Aorta (tissue), 5 donors: Measurements from ENCODE around the gene TUBA1C. TPM values are rescaled to one million over a fixed set of nuclear protein-coding genes. Genes with fewer than 3 reads are reported as not detected.

Source experiments
- ATAC-seq: fragments of 200-7000 bp; cut with Tn5 transposase; one replicate; pipeline ENCODE4 v1.9.1; 2022; ENCODE audit warnings: moderate library complexity; ENCODE audit not compliant: low FRiP score
- DNase-seq, 2 donors: peaks; one replicate each; pipeline ENCODE4 v3.0.0-alpha.2; 2020
- H3K27ac ChIP-seq, 2 donors: one replicate each; pipeline ENCODE4 v1.5.1; 2013; ENCODE audit warnings: low read length in 2 of 2, mild to moderate bottlenecking in 2 of 2, moderate library complexity in 2 of 2, control low read depth in 1 of 2, inconsistent platforms in 1 of 2, low read depth in 1 of 2
- H3K27me3 ChIP-seq, 2 donors: one replicate each; pipeline ENCODE4 v1.6.1; 2013; ENCODE audit warnings: control low read depth in 1 of 2, low read length in 1 of 2, mild to moderate bottlenecking in 1 of 2, moderate library complexity in 1 of 2; ENCODE audit not compliant: insufficient read depth in 2 of 2, control insufficient read depth in 1 of 2
- H3K36me3 ChIP-seq, 2 donors: one replicate each; pipeline ENCODE4 v1.6.1; 2013; ENCODE audit warnings: control low read depth in 1 of 2, low read length in 1 of 2, mild to moderate bottlenecking in 1 of 2; ENCODE audit not compliant: insufficient read depth in 2 of 2, control insufficient read depth in 1 of 2
- H3K4me1 ChIP-seq, 2 donors: one replicate each; pipeline ENCODE4 v1.6.1; 2013; ENCODE audit warnings: low read length in 2 of 2, control low read depth in 1 of 2, mild to moderate bottlenecking in 1 of 2, moderate library complexity in 1 of 2; ENCODE audit not compliant: insufficient read depth in 2 of 2, control insufficient read depth in 1 of 2
- H3K4me3 ChIP-seq, 2 donors: one replicate each; pipeline ENCODE4 v1.5.1; 2013; ENCODE audit warnings: low read length in 2 of 2, control low read depth in 1 of 2, mild to moderate bottlenecking in 1 of 2
- H3K9me3 ChIP-seq: one replicate; pipeline ENCODE4 v1.6.1; 2013; ENCODE audit warnings: mild to moderate bottlenecking, low read length; ENCODE audit not compliant: control insufficient read depth
- WGBS, 2 donors: extraction: QIAGEN DNeasy Blood & Tissue Kit; methylation state at CpG; one replicate each; pipeline ENCODE4 v1.1.7; 2013; 5-methylcytosine and 5-hydroxymethylcytosine counted together
- intact Hi-C, 2 donors: fragments of 100-400 bp; cut with DNase I; formaldehyde crosslinking; loops; one replicate each; pipeline versions ENCODE4 v1.14.2 to v1.15.0; 2022
- polyA plus RNA-seq, 2 donors: library from polyadenylated mRNA; stranded (reverse); fragments of 200-250 nt; gene quantifications; one replicate each; pipeline ENCODE4 v1.2.3, GENCODE V29; 2013
- total RNA-seq, 2 donors: library from RNA; stranded (reverse); fragmentation: NEBNext Ultra II Directional; extraction: Animal tissue kit (Norgen Biotek cat#: 25700); gene quantifications; one replicate each; pipeline ENCODE4 v1.2.1, GENCODE V29; 2021
- donor health status: healthy with polysubstance abuse.
- donor health status: Bipolar disorder and iron deficiency.
- donor health status: DM: no; HTN: no; CAD: no.
- donor health status: DM: no; HTN: no; CAD: no.
- donor health status: DM: yes; HTN: yes; CAD: no.

The TUBA1C gene
- total and polyA plus RNA-seq, 4 donors, result 89.2 to 191 (median 172) TPM

- intact Hi-C loops, result no loop called here
- WGBS, 2 donors, result 27 to 32% methylated on average over 74 to 82 of the region's 82 CpGs
- Histone ChIP-seq H3K27me3 (no peaks in the 10 kb centered on the region), H3K9me3 (no peaks in the 10 kb centered on the region), H3K4me1 (no peaks in the 10 kb centered on the region), H3K36me3 (no peaks in the 10 kb centered on the region), H3K4me3 (no peak within 1 kb of the TSS), H3K27ac (no peak within 1 kb of the TSS)
- no peak for ATAC-seq
- DNase-seq, result peak in 1 of 2 donors; percentile 80
Observed at GRCh38 chr12:49295082-49295936, 30.4 kb downstream of the TUBA1C start, which contains the start of gene PRPH. Gene PRPH, plus strand, starts transcription at chr12:49295147. Its CDS starts 54 bp downstream, at chr12:49295201.

GRCh38 chr12:49296034-49296835 is 31.4 kb downstream of the TUBA1C start:
- intact Hi-C loops, result no loop called here
- no peaks in the 10 kb centered on the region for H3K4me1 ChIP-seq
- H3K27ac ChIP-seq, result no peak overlapping the region
- WGBS, 2 donors, result 28 to 33% methylated on average over 48 to 54 of the region's 54 CpGs
- no peak for ATAC-seq
- peak in 1 of 2 donors; percentile 83 for DNase-seq
- no peaks in the 10 kb centered on the region for H3K27me3 ChIP-seq
- H3K9me3 ChIP-seq, result no peaks in the 10 kb centered on the region
- no peaks in the 10 kb centered on the region for H3K36me3 ChIP-seq
- H3K4me3 ChIP-seq, result no peak overlapping the region

- no peak overlapping the region for H3K4me3 ChIP-seq
- DNase-seq (peak in 1 of 2 donors; percentile 75), ATAC-seq (no peak)
- no peaks in the 10 kb centered on the region for H3K4me1 ChIP-seq
- intact Hi-C loops, result no loop called here
- no peaks in the 10 kb centered on the region for H3K27me3 ChIP-seq
- 3 to 5% methylated on average over 76 to 77 of the region's 77 CpGs for WGBS, 2 donors
- H3K36me3 ChIP-seq, result no peaks in the 10 kb centered on the region
- H3K27ac ChIP-seq, result no peak overlapping the region
- H3K9me3 ChIP-seq, result no peaks in the 10 kb centered on the region
Observed at GRCh38 chr12:49296836-49297694, 32.2 kb downstream of the TUBA1C start.

- no peaks in the 10 kb centered on the region for H3K9me3 ChIP-seq
- no peak overlapping the region for H3K4me3 ChIP-seq
- WGBS, 2 donors, result 35 to 38% methylated on average over 8 of the region's 8 CpGs
- no peak overlapping the region for H3K27ac ChIP-seq
- no peak for DNase-seq
- no peaks in the 10 kb centered on the region for H3K36me3 ChIP-seq
- intact Hi-C loops, result no loop called here
- no peaks in the 10 kb centered on the region for H3K4me1 ChIP-seq
- no peaks in the 10 kb centered on the region for H3K27me3 ChIP-seq
- ATAC-seq, result no peak
Observed at GRCh38 chr12:49297695-49298060, 32.8 kb downstream of the TUBA1C start.

GRCh38 chr12:49298160-49298559 is 33.3 kb downstream of the TUBA1C start:
- Histone ChIP-seq H3K4me3 (no peak overlapping the region), H3K27ac (no peak overlapping the region), H3K4me1 (no peaks in the 10 kb centered on the region), H3K36me3 (no peaks in the 10 kb centered on the region), H3K9me3 (no peaks in the 10 kb centered on the region), H3K27me3 (no peaks in the 10 kb centered on the region)
- WGBS, 2 donors, result 69 to 71% methylated on average over 6 of the region's 6 CpGs
- intact Hi-C loops, result no loop called here
- DNase-seq (peak in 1 of 2 donors; percentile 71), ATAC-seq (no peak)

GRCh38 chr12:49301760-49302159 is 36.9 kb downstream of the TUBA1C start:
- H3K9me3 ChIP-seq, result no peaks in the 10 kb centered on the region
- intact Hi-C loops, result no loop called here
- no peak overlapping the region for H3K27ac ChIP-seq
- H3K36me3 ChIP-seq, result no peaks in the 10 kb centered on the region
- H3K4me3 ChIP-seq, result no peak overlapping the region
- DNase-seq (no peak), ATAC-seq (no peak)
- no peaks in the 10 kb centered on the region for H3K27me3 ChIP-seq
- no peaks in the 10 kb centered on the region for H3K4me1 ChIP-seq
- WGBS, 2 donors, result 83% methylated on average over 4 of the region's 4 CpGs

- ATAC-seq, result no peak
- H3K27me3 ChIP-seq, result no peaks in the 10 kb centered on the region
- H3K36me3 ChIP-seq, result no peaks in the 10 kb centered on the region
- intact Hi-C loops, result no loop called here
- peak in 1 of 2 donors; percentile 5 for DNase-seq
- no peaks in the 10 kb centered on the region for H3K9me3 ChIP-seq
- no peaks in the 10 kb centered on the region for H3K4me1 ChIP-seq
- no peak overlapping the region for H3K27ac ChIP-seq
- WGBS, 2 donors, result 77 to 85% methylated on average over 2 of the region's 2 CpGs
- no peak overlapping the region for H3K4me3 ChIP-seq
Observed at GRCh38 chr12:49304161-49304560, 39.3 kb downstream of the TUBA1C start.

GRCh38 chr12:49305762-49306510 is 41.1 kb downstream of the TUBA1C start:
- Histone ChIP-seq H3K9me3 (no peaks in the 10 kb centered on the region), H3K27me3 (no peaks in the 10 kb centered on the region), H3K36me3 (no peaks in the 10 kb centered on the region), H3K4me3 (no peak overlapping the region), H3K4me1 (no peaks in the 10 kb centered on the region), H3K27ac (no peak overlapping the region)
- WGBS, 2 donors, result 88 to 89% methylated on average over 6 of the region's 6 CpGs
- intact Hi-C loops, result no loop called here
- DNase-seq (peak in 1 of 2 donors; percentile 8), ATAC-seq (no peak)
